GM18858 (cell line): Measurements from ENCODE around the gene EXPH5.
"Not testable (repeated sequence)": the region's sequence is repeated elsewhere in the genome, so short reads cannot be mapped to it uniquely, and the experiment has no call there.

ENCODE experiments used
- ATAC-seq: cut with Tn5 transposase; IDR thresholded peaks from one replicate; pipeline ENCODE4 v1.9.1; 2021; ENCODE audit not compliant: unreplicated experiment

Gene EXPH5

DNA sequence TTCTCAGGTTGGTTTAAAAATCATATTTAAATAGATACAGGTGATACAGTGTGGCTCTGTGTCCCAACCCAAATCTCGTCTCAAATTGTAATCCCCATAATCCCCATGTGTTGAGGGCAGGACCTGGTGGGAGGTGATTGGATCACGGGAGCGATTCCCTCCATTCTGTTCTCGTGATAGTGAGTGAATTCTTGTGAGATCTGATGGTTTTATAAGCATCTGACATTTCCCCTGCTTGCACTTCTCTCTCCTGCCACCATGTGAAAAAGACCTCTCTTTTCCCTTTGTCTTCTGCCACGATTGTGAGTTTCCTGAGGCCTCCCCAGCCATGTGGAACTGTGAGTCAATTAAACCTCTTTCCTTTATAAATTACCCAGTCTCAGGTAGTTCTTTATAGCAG is 9.2 kb upstream of the EXPH5 start:
- not testable (repeated sequence) for ATAC-seq

DNA sequence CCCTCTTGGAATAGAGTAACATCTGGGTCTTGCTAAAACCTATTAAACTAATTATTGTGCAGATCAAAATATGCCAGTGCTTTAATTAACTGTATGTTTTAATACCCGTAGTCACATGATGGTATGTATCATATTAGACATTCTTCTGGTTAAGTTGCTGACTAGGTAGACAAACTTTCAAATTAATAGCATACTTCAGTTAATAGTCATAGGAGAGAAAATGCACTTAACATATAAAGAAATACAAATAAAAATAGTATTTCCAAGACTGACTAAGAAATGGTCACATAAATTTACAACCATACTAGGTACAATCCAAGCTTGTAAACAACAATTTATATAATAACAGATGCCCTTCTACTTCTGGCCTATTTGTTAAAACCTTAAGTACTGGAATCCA is 7.6 kb upstream of the EXPH5 start:
- no peak for ATAC-seq

DNA sequence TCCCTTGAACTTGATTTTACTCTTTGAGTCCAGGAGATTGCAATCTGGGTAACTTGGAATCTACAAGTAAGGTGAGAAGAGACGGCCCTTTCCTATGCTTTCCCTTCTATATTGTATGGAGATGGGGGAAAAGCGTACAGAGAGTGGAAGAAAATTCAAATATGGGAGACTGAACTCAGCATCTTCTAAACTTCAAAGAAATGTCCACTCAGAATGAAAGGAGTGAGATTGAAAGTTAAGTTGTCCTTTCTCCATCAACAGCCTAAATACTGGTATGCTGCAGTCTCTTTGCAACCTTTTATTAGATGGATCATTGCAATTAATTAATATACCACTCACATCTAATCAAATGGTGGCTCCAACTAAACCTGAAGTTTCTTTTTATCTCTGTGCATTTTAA is 6.4 kb upstream of the EXPH5 start:
- ATAC-seq, result no peak

DNA sequence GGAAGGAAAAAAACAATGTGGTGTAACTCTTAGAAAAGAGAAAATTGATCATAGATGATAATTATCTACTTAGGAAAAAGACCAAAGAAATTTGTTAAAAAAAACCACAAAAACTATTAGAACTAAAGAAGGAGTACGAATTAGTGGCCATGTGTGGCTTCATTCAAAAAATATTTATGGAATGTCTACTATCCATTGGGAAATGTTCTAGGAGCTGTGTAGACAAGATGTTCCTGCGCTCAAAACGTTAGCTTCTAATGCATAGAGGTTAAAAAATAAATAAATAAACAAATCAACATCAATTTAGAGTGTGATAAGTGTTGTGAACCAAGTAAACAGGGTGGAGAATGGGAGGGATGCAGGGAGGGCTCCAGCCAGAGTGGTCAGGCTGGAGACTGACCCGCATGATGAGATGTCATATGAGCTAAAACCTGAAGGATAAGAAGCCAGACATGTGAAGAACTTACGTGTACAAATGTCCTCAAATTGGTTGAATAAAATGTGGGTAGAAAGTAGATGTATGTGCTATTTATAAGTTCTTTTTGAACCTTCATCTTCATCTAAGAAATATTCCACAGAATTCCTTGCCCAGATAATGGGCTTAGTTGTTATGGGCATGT is 4.3 kb upstream of the EXPH5 start:
- no peak for ATAC-seq

DNA sequence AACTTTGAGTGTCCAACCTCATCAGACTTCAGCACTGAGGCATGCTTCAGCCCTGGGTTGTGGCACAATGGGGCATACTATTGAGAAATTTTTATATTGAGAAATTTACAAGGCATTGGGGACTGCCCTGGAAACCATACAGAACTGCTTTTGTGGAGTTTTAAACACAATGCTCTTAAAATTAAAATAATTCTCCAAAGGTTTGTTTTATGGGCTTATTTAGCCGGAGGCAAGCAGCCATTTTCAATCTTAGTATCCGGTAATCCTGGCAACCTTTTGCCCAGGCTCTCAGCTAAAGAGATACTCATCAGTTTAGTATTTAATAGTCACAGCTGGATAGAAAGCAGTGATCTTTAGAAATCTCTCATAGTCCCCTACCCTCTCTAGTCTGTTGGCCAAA is 3.1 kb upstream of the EXPH5 start:
- no peak for ATAC-seq

DNA sequence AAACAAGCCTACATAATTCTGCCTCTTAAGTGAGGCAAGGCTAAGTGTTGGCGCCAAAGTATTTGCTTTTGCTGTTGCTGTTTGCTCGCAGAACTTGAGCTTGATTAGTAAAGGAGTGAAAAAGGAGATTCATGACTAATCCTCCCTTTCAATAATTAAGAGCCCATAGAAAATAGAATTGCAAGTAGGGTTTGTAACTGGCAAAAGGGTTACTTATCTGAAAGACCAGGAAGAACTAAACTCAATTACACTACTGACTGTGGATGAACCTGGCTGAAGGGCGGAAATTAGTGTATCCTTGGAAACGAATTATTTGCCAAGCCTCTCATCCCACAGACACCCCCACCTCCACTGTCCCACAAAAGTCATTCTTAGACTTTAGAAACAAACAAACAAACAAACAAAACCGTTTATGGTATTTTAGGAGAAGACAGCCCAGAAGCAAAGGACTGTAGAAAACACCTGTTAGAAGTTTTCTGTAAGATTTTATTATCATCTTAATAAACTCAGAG is 411 bp upstream of the EXPH5 start:
- no peak for ATAC-seq

DNA sequence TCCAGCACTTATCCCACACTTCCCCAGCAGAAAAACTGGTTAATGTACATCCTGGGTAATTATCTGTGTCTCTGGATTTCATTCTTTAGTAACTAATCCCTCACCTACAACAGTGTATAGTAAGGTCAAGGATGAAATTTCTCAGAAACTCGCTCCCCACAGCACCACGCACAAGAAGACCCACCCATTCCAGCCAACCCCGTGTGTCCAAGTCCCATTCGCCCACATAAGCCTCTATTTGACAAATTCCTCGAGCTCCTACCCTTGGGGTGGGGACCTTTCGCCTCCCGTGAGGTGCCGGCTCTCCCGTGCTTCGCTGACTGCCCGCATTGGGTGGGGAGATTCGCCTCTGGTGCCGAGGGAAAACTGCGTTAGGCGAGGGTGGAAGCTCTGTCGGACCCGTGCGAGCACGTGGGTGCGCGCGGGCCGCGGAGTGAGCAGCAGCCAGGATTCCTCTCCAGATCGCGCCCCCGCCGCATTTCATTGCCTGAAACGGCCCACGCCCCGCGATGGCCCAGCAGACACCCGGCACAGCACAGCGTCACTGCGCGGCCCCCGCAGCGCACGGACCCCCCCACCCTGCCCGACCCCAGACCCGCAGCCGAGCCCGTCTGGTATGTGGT is 866 bp downstream of the EXPH5 start:
- ATAC-seq, result no peak

DNA sequence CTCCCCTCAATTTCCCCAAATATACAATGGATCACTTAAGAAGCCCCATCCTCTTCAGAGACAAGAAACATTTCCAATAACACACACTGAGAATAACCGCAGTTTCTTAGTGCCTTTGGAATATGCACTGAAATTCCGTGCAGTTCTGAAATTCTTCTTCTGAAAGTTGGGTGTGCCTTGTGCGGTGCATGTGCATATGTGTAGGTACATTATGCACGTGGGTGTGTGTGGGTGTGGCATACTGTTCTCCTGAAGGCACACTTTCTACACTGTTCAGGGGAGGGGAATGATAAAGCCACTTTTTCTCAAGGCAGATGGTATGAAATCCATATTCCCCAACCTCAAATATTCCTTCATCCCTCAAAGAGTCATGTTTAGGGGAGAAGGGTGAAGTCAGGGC is 1.7 kb downstream of the EXPH5 start:
- ATAC-seq, result no peak

DNA sequence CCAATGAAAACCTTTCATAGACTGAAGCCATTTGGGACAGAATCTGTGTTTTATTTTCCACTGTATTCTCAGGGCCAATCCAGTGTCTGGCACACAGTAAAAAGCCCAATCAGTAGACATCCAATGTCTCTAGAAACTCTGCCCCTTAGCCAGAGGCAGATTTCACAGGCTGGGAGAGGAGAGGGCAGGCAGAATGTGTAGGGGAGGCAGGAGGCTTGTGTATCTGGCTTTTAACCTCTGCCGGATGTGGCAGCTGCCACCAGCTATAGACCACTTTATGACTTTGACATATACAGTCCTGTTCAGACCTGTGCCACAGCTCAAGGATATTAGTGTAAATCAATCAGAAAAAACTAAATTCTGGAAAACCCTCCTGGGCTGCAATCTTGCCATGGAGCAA is 4.4 kb downstream of the EXPH5 start:
- no peak for ATAC-seq

DNA sequence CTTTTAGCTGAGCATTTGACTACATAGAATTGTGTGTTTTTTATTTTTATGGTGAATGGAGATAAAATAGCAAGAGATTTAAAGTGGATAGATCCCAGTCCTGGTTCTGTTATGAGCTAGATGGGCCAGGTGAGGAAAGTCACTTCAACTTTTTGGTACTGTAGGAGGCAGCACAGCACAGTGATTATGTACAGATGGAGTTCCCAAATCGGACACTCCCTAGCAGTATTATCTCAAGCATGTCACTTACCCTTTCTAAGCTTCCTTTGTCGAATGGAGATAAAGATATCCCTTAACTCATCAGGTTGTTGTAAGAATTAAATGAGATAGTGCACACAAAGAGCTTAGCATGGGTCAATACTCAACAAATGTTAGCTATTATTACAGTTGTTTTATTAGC is 5.3 kb downstream of the EXPH5 start:
- no peak for ATAC-seq

DNA sequence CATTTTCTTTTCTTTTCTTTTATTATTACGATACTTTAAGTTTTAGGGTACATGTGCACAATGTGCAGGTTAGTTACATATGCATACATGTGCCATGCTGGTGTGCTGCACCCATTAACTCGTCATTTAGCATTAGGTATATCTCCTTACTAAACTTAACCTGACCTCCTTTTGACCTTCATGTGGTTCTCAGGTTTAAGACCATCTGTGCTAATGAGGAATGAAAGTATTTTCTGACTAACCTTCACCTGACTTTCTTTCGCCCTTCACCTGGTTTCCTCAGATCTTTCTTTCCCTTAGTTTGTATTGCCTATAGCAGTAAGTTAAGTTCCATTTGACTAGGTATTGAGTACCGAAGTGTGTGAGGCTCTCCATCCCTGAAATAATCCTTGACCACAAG is 6.5 kb downstream of the EXPH5 start:
- ATAC-seq, result peak; percentile 57

DNA sequence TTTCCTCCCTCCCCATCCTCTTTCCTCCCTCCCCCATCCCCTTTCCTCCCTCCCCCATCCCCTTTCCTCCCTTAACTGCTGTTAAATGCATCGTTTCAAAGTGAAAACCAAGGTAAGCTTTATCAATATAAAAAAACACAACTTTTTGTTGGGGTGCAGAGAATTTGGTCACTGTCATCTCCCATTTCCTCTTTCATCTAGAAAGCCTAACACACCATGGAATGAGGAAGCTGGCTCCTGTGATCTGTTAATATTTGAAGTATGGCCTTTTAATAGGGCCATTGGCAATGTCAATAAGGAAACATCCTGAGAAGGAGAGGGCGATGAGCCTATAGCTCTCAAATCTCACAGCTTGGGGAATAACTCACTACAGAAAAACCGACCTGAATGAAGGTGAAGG is 7.0 kb downstream of the EXPH5 start:
- no peak for ATAC-seq

DNA sequence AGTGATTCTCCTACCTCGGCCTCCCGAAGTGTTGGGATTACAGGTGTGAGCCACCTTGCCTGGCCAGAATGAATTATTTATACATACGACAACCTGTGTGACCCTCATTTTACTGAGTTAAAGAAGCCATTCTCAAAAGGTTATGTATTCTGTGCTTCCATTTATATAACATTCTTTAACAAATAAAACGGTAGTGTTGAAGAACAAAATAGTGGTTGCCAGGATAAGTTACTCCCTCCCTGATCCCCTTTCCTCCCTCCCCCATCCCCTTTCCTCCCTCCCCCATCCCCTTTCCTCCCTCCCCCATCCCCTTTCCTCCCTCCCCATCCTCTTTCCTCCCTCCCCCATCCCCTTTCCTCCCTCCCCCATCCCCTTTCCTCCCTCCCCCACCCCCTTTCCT is 7.4 kb downstream of the EXPH5 start:
- not testable (repeated sequence) for ATAC-seq

DNA sequence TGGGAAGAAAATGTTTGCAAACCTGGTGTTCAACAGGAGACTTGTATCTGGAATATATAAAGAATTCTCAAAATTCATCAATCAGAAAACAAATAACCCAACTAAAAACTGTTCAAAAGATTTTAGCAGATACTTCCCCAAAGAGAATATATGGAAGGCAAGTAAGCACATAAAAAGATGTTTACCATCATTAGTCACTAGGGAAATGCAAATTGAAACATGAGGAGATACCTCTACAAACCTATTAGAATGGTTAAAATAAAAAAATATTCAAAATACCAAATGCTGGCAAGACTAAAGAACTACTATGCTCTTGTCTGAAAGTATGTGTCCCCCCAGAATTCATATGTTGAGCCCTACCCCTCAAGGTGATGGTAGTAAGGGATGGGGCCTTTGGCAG is 8.6 kb downstream of the EXPH5 start:
- no peak for ATAC-seq

DNA sequence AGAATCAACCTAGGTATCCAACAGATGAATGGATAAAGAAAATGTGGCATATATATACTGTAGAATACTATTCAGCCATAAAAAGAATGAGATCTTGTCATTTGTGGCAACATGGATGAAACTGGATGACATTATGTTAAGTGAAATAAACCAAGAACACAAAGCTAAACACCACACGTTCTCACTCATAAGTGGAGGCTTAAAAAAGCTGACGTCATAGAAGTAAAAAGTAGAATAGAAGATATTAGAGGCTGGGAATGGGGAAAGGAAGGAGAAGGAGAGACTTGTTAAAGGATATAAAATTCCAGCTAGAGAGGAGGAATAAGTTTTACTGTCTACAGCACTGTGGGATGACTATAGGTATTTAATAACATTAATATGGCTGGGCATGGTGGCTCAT is 12.9 kb downstream of the EXPH5 start:
- no peak for ATAC-seq

DNA sequence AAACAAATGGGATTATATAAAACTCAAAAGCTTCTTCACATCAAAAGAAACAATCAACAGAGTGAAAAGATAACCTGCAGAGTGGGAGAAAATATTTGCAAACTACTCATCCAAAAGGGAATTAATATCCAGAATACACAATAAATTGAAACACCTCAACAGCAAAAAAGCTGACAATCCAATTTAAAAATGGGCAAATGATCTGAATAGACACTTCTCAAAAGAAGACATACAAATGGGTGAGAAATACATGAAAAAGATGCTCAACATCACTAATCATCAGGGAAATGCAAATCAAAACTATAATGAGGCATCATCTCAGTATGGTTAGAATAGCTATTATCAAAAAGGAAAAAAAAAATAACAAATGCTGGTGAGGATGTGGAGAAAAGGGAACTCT is 13.5 kb downstream of the EXPH5 start:
- no peak for ATAC-seq

DNA sequence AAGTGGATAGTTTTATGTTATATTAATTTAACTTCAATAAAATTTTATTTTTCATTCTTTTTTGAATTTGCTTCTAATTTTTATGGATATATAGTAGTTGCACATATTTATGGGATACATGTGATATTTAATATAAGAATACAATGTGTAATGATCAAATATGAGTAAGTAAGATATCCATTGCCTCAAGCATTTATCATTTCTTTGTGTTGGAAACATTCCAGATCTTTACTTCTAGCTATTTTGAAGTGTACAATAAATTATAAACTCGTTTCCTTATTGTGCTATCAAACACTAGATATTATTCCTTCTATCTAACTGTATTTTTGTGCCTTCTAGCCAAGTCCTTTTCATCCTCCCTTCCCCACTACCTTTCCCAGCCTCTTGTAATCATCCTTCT is 17.0 kb downstream of the EXPH5 start:
- no peak for ATAC-seq

DNA sequence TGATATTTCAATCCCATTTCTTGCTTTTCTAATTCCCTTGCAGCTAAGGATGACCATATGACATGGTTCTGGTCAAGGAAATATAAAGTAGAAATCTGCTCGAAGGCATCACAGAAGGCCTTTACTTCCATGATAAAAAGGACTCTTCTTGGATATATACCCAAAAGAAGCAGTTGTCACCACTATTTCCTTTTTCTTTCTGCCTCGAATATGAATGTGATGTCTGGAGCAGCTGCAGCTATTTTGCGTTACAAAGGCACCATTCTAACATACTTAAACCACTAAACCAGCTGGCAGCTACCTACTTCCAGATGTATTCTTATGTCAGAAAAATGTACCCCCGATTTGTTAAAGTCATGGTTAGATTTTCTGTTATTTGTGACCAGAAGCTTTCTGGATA is 18.9 kb downstream of the EXPH5 start:
- ATAC-seq, result no peak

DNA sequence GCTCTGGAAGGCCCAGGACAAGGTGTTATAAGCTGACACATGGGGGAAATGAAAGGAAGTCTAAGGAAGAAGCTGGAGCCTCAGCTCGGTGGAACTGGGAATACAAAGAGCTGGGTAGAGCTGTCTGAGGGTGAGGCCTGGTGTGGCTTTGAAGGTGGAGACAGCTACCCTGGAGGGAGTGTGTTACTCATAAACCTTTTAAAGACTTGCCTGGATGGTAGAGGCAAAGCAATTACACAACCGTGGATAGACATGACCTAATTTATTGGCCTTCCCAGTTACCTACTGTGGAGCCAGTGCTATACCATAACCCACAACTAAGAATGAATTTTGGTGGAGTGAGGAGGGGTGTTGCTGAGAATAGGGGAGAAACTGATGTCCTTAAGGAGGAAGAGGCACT is 22.6 kb downstream of the EXPH5 start:
- ATAC-seq, result no peak

DNA sequence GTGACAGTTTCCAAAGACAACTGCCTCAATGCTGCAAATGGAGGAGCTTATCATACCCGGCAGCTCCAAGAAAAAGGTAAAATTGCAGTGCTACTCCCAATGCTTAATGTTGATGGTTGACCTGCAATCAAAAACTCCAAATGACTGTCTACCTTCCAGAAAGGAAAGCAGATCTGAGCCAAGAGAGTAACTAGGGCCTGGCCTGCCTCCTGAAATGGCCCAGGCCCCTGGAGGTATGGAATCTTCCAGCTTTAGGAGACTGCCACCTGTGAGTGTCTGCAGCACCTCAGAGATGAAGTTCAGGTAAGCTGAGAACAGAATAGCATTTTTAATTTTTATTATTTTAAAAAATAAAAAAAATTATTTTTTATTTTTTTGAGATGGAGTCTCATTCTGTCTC is 23.7 kb downstream of the EXPH5 start:
- ATAC-seq, result no peak

DNA sequence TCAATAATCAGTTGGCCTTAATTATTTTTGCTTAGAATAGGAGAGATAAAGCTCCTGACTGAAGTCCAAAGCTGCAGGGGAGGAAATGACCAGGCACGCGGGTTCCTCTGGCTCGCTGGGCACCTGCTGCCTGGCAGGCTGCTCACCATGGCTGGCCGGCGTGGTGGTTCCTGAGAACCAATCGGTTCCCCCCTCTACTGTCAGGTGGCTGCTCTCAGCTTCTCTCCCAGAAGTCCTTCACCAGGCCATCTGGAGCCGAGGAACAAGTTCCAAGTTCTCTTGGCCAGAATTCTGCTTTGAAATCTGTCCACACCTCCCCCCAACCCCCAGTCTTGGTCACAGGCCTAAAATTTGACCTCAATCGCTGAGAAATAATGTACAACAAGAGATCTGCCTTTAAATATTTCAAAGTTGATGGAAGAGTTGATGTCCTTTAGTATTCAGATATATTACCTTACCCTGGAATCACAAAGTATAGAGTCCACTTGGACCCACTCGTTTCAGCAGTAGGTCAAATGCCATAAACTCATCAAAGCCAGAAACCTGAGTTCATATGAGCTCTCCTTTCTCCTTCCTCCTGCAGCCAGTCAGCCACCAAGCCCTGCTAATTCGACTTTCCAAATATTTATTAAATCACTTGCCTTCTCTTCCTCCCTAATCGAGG is 25.2 kb downstream of the EXPH5 start:
- ATAC-seq, result no peak

DNA sequence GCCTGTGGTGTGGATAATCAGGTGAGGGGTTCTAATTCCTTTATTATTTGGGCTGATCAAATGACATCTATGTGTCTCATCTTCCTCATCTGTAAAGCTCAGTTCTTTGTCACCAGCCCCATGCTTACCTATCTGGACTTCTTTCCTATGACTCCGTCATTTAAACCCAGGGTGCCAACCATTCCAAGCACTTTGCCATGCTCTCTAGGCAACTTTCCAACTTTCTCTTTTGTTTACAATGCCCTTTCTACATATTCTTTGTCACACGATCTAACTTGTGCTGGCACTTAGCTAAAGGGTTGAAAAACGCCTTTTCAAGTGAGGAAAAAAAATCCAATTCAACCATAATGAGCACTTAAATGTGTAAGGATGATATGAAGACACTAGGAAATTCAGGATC is 27.9 kb downstream of the EXPH5 start:
- ATAC-seq, result no peak
